Effector memory CD4-positive, alpha-beta T cell (primary cell): ENCODE data around the gene AKTIP.

ENCODE experiments used
- DNase-seq, 3 donors: peaks; one replicate each; pipeline ENCODE4 v3.0.0-alpha.2; 2020
- H3K27ac ChIP-seq: 2 replicates; pipeline ENCODE4 v1.7.0; 2013; ENCODE audit warnings: mild to moderate bottlenecking, low read length, moderate library complexity; ENCODE audit not compliant: insufficient read depth, poor library complexity, severe bottlenecking
- H3K27me3 ChIP-seq: replicated peaks from 2 replicates; pipeline ENCODE4 v1.7.0; 2013; ENCODE audit warnings: mild to moderate bottlenecking, low read length; ENCODE audit not compliant: insufficient read depth, control insufficient read depth, poor library complexity, severe bottlenecking
- H3K36me3 ChIP-seq: 2 replicates; pipeline ENCODE4 v1.7.0; 2013; ENCODE audit warnings: mild to moderate bottlenecking, low read length, moderate library complexity; ENCODE audit not compliant: control insufficient read depth, insufficient read depth
- H3K4me1 ChIP-seq: 2 replicates; pipeline ENCODE4 v1.7.0; 2013; ENCODE audit warnings: low read length, mild to moderate bottlenecking; ENCODE audit not compliant: control insufficient read depth, insufficient read depth, poor library complexity, severe bottlenecking
- H3K4me3 ChIP-seq: 2 replicates; pipeline ENCODE4 v1.7.0; 2013; ENCODE audit warnings: low read length, low read depth, mild to moderate bottlenecking; ENCODE audit not compliant: insufficient read depth, poor library complexity, severe bottlenecking
- H3K9me3 ChIP-seq: 2 replicates; pipeline ENCODE4 v1.7.0; 2013; ENCODE audit warnings: mild to moderate bottlenecking, low read length, moderate library complexity; ENCODE audit not compliant: control insufficient read depth

AKTIP gene

DNA sequence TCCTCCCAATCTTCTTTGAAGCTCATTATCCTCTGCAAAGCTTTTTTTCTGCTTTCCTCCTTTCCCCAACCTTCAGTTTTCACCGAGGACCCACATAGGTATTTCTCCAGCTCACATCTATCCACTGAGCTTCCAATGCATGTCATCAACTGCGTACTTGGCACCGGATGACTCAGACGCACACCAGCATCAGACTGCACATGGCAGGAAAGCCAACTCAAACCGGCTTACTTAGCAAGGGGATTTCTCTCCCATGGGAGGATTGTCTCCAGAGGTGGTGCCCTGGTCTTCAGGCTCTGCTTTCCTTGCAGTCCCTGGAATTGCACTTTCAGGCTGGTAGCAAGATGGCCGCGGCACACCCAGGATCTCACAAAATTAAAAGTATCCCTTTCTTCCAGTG is 1.7 kb upstream of the AKTIP start:
- H3K9me3 ChIP-seq, result no peaks in the 10 kb centered on the region
- DNase-seq, result peak in 1 of 3 donors; percentile 42
- H3K27me3 ChIP-seq, result no peaks in the 10 kb centered on the region
- peaks cover 30% of the 10 kb centered on the region for H3K4me1 ChIP-seq
- peak overlapping the region; percentile 83 for H3K27ac ChIP-seq
- H3K36me3 ChIP-seq, result no peaks in the 10 kb centered on the region
- H3K4me3 ChIP-seq, result peak overlapping the region; percentile 30

DNA sequence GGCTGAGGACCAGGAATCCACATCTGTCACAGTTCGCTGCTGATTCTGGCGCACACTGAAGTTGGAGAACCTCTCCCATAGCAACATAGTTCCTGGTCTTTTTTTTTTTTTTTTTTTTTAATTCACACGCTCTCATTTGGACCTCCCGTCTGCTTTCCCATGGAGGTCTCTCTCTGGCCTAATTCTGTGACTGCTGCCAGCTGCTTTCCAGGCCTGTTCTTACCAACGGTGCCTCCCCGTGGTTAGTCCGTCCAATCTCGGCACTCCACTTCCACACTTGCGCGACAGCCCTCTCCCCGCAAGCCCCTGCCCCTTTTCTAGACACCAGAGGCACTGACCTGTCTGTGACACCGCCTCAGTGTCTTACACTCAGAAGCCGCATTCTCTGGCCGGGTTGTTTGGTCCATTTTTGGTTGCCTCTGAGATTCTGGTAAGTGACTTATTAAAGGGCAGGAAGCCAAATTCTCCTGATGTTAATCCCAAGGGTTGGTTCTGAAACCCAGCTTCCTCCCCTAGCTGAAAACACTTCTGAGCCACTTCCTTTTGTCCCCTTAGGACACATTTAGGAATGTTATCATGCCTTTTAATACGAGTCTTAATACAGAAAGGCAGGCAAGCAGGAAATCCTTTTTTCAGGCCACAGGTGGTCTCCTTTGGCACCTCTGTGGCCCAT is 1.1 kb upstream of the AKTIP start:
- Histone ChIP-seq H3K4me3 (peak overlapping the region; percentile 30), H3K9me3 (no peaks in the 10 kb centered on the region), H3K27me3 (no peaks in the 10 kb centered on the region), H3K4me1 (peaks cover 30% of the 10 kb centered on the region), H3K27ac (peak overlapping the region; percentile 83), H3K36me3 (peaks cover 1% of the 10 kb centered on the region)
- peak in 1 of 3 donors; percentile 31 for DNase-seq

DNA sequence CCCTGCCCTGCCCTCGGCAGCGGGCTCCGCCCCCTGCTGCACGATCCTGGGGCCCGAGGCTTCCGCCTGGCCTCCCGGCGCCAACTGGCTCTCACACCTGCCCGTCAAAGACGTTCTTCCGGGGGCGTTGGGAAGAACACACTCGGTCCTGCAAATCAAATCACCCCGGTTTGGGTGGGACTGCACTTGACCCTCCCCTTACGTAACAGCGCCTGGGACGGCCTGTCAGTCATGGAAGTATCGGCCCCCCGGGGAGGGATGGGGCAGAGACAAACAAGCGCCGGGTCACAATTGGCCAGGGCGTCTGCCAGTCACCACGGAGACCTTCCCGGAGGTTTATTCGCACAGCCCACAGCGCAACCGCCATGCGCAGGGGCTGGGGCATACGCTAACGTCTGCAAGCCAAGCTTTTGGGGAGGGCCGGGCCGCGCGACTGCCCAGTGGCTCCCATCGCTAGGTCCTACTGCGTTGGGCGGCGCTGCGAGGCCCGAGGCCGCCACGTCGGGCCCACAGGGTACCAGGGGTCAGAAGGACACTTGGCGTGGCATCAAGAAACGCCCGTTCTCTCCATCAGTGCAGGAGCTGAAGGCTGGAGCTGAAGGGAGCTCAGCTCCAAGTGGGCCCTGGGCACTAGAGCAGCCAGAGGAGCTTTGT is 388 bp upstream of the AKTIP start:
- peaks cover 8% of the 10 kb centered on the region for H3K36me3 ChIP-seq
- DNase-seq, result peak; percentile 98 to 100 (median 100)
- H3K4me3 ChIP-seq, result peak overlapping the region; percentile 69
- no peaks in the 10 kb centered on the region for H3K9me3 ChIP-seq
- H3K27me3 ChIP-seq, result no peaks in the 10 kb centered on the region
- peaks cover 30% of the 10 kb centered on the region for H3K4me1 ChIP-seq
- H3K27ac ChIP-seq, result peak overlapping the region; percentile 83

DNA sequence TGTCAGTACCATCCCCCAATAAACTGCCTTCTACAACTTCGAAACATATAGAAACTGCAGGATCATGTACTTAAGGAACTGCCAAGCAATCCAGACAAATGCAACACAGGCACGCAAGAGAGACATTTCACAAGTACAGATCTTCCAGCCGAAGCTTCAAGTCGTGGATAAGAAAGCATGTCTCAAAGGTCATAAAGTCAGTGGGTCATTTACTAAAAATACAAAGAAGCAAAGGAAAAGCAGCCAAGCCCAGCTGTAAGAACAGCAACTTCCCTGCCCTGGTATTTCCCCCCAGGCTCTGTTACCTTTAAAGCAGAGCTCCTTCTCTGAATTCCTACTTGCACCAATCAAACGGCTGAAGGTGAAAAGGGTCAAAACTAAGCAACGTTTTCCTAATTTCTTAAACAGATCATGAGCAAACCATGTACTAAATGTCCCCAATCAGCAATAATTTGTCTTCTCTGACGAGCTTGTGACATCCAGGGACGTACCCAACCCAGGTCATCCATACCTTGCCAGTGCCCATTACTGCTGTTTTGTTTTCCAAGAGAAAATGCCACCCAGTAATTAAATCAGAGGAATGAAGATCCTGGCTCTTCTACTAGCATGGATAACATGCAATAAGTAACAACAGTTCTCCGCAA is 1.7 kb downstream of the AKTIP start:
- H3K9me3 ChIP-seq, result no peaks in the 10 kb centered on the region
- peak overlapping the region; percentile 67 for H3K27ac ChIP-seq
- no peak for DNase-seq
- no peaks in the 10 kb centered on the region for H3K27me3 ChIP-seq
- H3K36me3 ChIP-seq, result peaks cover 24% of the 10 kb centered on the region
- peaks cover 30% of the 10 kb centered on the region for H3K4me1 ChIP-seq
- peak overlapping the region; percentile 19 for H3K4me3 ChIP-seq

DNA sequence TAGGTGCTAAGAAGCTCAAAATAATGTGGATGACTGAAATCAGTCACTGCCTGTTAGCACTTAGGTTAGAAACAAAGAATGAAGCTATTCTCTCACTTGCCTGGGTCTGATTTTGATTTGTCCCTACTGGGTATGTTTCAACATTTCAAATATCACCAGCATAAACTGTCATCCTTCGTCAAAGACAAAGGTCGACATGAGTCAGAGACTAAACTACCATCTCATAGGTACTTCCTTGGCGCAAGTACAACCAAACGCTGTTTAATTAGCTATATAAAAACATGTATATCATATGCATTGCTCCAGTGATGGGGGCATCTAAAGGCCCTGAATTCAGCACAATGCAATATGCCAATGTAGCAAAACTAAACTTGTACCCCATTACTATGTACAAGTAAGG is 4.0 kb downstream of the AKTIP start:
- Histone ChIP-seq H3K4me1 (peaks cover 20% of the 10 kb centered on the region), H3K27me3 (no peaks in the 10 kb centered on the region), H3K36me3 (peaks cover 43% of the 10 kb centered on the region), H3K9me3 (no peaks in the 10 kb centered on the region), H3K4me3 (no peak overlapping the region), H3K27ac (no peak overlapping the region)
- no peak for DNase-seq

DNA sequence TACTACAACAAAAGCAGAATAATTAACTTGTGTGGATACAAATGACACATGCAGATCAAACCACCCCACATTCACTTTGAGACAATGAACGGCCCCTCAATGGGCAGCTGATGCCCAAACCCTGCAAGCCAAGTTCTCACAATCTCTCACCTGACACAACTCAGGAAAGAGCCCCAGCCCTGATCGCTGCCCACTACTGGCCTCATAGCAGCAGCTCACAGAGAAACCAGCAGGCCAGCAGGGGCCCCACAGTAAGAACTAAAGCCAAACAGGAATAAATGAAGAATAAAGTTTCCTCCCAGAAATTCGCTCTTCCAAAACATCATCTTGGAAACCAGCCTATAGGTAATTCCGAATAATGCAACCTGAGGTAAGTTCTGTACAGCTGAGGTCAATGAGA is 7.7 kb downstream of the AKTIP start:
- Histone ChIP-seq H3K4me1 (peaks cover under 1% of the 10 kb centered on the region), H3K36me3 (peaks cover 61% of the 10 kb centered on the region), H3K9me3 (no peaks in the 10 kb centered on the region), H3K27ac (no peak overlapping the region), H3K4me3 (no peak overlapping the region), H3K27me3 (no peaks in the 10 kb centered on the region)
- DNase-seq, result no peak

DNA sequence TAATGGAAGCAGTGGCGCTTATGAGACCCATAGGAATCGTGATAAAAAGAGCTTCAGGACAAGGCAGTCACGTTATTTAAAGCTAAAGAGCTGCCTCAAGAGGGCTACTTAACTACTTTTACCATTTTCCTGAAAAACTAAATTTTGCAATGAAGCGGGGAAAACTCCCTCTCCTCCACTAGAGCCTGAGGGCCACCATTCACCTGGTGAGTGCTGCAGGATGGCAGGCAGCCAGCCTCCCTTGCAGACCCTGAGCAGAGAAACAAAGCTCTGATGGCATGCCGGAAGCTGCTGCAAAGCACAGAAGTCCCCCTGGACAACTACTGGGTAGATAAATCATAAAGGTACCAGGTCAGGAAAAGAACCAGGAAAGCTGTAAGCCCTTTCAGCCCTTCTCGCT is 8.4 kb downstream of the AKTIP start:
- Histone ChIP-seq H3K4me3 (no peak overlapping the region), H3K27me3 (no peaks in the 10 kb centered on the region), H3K4me1 (no peaks in the 10 kb centered on the region), H3K9me3 (no peaks in the 10 kb centered on the region), H3K27ac (no peak overlapping the region), H3K36me3 (peaks cover 68% of the 10 kb centered on the region)
- DNase-seq, result no peak

DNA sequence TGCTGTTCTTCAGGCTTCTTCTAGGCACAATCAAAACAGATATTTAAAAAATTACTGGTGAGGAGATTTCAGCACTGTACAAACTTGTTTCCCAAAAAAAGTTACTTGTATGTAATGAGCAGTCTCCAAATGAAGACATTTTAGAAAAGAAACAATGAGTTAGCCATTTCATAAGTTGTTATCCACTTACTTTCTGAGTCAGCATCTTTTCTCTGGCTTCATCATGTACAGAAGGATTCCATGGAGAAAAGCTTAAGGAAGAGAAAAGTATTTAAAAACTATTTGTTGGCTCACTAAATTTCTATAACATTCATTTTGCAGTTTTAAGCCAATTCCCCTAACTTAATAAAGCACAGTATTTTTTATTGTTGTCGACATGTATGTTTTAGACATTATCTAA is 10.5 kb downstream of the AKTIP start:
- peaks cover 59% of the 10 kb centered on the region for H3K36me3 ChIP-seq
- no peaks in the 10 kb centered on the region for H3K9me3 ChIP-seq
- H3K4me3 ChIP-seq, result no peak overlapping the region
- DNase-seq, result no peak
- H3K4me1 ChIP-seq, result no peaks in the 10 kb centered on the region
- no peaks in the 10 kb centered on the region for H3K27me3 ChIP-seq
- peak overlapping the region; percentile 8 for H3K27ac ChIP-seq

DNA sequence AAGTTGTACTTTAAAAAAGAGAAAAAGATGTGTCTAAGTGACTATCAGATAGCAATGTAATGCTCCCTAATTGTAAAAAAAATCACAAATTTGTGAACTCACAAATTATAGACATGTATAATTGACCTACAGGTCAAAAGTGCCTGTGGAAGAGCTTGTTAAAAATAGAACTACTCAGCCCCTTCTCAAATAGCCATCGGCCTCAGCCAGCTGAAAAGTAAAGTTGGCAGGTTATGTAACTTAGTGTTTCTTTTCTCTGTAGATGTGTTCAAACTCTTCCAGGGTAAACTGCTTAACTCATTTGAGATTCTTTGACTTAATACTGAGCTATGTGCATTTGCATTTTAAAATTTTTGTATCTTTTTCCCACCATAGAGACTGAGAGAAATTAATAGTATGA is 13.3 kb downstream of the AKTIP start:
- Histone ChIP-seq H3K4me3 (no peak overlapping the region), H3K27ac (no peak overlapping the region), H3K4me1 (no peaks in the 10 kb centered on the region), H3K9me3 (peaks cover 14% of the 10 kb centered on the region), H3K27me3 (no peaks in the 10 kb centered on the region), H3K36me3 (peaks cover 63% of the 10 kb centered on the region)
- no peak for DNase-seq

DNA sequence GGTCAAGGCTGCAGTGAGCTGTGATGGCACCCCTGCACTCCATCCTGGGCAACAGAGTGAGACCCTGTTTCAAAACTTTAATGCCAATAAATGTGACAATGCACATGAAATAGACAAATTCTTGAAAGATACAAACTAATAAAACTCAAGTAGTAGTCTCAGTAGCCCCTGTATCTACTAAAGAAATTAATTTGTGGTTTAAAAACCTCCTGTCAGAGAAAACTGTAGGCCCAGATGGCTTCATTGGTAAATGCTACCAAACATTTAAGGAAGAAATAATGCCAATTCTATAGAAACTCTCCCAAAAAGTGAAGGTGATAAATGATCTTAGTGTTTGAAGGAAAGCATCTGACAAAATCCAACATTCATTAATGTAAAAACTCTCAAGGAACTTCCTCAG is 16.8 kb downstream of the AKTIP start:
- Histone ChIP-seq H3K4me1 (no peaks in the 10 kb centered on the region), H3K4me3 (no peak overlapping the region), H3K9me3 (peaks cover 14% of the 10 kb centered on the region), H3K27ac (no peak overlapping the region), H3K27me3 (no peaks in the 10 kb centered on the region), H3K36me3 (peaks cover 78% of the 10 kb centered on the region)
- DNase-seq, result no peak
